Measurements from ENCODE around the gene PHAX. TPM values are rescaled to one million over a fixed set of nuclear protein-coding genes. Genes with fewer than 3 reads are reported as not detected.
"Not testable (repeated sequence)": the region's sequence is repeated elsewhere in the genome, so short reads cannot be mapped to it uniquely, and the experiment has no call there.

PHAX gene
- total RNA-seq, 6 experiments from 2014 or later = 48.2 to 70.8 (median 67.0) TPM

DNA sequence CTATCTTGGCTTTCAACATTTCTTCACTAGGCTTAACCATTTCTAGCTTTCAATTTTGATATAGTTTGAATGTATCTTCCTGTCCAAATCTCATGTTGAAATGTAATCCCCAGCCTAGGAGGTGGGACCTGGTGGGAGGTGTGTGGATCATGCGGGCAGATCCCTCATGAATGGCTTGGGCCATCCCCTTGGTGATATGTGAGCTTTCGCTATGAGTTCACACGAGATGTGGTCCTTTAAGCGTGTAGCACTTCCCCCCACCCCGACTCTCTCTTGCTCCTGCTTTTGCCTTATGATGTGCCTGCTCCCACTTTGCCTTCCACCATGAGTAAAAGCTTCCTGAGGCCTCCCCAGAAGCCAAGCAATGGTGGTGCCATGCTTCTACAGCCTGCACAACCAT lies 40.6 kb downstream of the PHAX start:
- H3K9me3 Mint-ChIP-seq = peaks cover 19% of the 10 kb centered on the region
- TF ChIP-seq, protein P1, sequence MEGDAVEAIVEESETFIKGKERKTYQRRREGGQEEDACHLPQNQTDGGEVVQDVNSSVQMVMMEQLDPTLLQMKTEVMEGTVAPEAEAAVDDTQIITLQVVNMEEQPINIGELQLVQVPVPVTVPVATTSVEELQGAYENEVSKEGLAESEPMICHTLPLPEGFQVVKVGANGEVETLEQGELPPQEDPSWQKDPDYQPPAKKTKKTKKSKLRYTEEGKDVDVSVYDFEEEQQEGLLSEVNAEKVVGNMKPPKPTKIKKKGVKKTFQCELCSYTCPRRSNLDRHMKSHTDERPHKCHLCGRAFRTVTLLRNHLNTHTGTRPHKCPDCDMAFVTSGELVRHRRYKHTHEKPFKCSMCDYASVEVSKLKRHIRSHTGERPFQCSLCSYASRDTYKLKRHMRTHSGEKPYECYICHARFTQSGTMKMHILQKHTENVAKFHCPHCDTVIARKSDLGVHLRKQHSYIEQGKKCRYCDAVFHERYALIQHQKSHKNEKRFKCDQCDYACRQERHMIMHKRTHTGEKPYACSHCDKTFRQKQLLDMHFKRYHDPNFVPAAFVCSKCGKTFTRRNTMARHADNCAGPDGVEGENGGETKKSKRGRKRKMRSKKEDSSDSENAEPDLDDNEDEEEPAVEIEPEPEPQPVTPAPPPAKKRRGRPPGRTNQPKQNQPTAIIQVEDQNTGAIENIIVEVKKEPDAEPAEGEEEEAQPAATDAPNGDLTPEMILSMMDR (IDR thresholded peaks at IDR 0.05) = no peak
- H3K4me3 Mint-ChIP-seq = no peak overlapping the region
- H3K27me3 Mint-ChIP-seq (ENCODE audit: insufficient read depth) = peaks cover 2% of the 10 kb centered on the region; the same call in 1 of the 2 replicates
- DNase-seq = no peak
- no peak overlapping the region for H3K27ac Mint-ChIP-seq
- H3K36me3 Mint-ChIP-seq (ENCODE audit: low read depth) = peaks cover 9% of the 10 kb centered on the region
- peaks cover 10% of the 10 kb centered on the region for H3K4me1 Mint-ChIP-seq (ENCODE audit: low read depth)

DNA sequence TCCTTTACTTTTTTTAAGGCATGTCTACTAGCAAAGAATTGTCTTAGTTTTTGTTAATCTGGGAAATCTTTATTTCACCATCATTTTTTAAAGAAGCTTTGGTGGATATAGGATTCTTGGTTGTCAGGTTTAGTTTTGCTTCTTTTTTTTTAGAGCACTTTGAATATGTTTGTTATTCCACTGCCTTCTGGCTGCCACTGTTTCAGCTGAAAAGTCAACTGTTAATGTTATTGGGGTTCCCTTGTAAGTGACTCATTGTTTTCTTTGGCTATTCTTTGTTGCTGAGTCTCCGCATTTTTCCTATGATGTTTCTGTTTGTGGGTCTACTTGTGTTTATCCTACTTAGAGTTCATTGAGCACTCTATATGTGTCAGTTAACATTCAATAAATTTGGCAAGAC lies 44.4 kb downstream of the PHAX start:
- no peak overlapping the region for H3K27ac Mint-ChIP-seq
- H3K9me3 Mint-ChIP-seq = peaks cover 19% of the 10 kb centered on the region
- no peak overlapping the region for H3K4me3 Mint-ChIP-seq
- H3K4me1 Mint-ChIP-seq (ENCODE audit: low read depth) = peaks cover 10% of the 10 kb centered on the region
- peaks cover 12% of the 10 kb centered on the region for H3K27me3 Mint-ChIP-seq (ENCODE audit: insufficient read depth)
- peaks cover 9% of the 10 kb centered on the region for H3K36me3 Mint-ChIP-seq (ENCODE audit: low read depth)
- peak; percentile 1 for DNase-seq
- TF ChIP-seq, protein P1 (IDR thresholded peaks at IDR 0.05) = no peak

DNA sequence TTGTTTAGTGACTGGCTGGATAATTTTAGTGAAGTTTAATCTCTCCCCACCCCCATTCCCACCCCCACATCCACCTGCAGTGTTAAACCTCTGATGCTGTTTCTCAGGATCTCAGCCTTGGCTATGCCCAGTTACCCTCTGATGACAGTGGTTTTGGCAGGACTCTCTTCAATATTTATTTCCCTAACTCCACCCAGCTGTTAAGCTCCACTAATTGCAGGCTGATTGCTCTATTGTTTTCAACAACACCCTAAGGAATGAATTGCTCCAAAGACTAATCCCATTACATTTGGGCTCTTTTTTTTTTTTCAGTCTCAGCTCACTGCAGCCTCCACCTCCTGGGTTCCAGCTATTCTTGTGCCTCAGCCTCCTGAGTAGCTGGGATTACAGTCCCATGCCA lies 46.3 kb downstream of the PHAX start:
- Mint-ChIP-seq H3K4me3 (no peak overlapping the region), H3K9me3 (peaks cover 19% of the 10 kb centered on the region), H3K27me3 (ENCODE audit: insufficient read depth) (peaks cover 10% of the 10 kb centered on the region), H3K36me3 (ENCODE audit: low read depth) (peaks cover 9% of the 10 kb centered on the region), H3K27ac (no peak overlapping the region), H3K4me1 (ENCODE audit: low read depth) (no peaks in the 10 kb centered on the region)
- DNase-seq = no peak
- TF ChIP-seq, protein P1 (IDR thresholded peaks at IDR 0.05) = no peak

DNA sequence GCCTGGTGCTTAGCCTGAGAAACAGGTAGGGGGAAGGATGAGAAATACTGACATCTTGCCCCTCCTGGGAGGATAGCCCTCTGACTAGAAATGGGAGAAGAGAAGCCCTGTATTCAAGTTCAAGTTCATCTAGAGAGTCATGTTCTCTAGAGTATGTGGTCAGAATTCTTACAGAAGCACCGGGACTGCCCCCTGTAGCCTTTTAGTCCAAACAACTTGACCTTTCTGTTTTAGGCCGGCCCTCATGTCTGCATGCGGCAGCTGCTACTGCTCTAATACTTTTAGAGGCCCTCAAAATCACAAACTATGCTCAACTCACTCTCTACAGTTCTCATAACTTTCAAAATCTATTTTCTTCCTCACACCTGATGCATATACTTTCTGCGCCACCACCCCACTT lies 47.7 kb downstream of the PHAX start:
- TF ChIP-seq, protein P1 (IDR thresholded peaks at IDR 0.05) = no peak
- no peak for DNase-seq
- Mint-ChIP-seq H3K9me3 (peaks cover 19% of the 10 kb centered on the region), H3K4me3 (no peak overlapping the region), H3K27me3 (ENCODE audit: insufficient read depth) (peaks cover 10% of the 10 kb centered on the region), H3K4me1 (ENCODE audit: low read depth) (no peaks in the 10 kb centered on the region), H3K27ac (no peak overlapping the region), H3K36me3 (ENCODE audit: low read depth) (peaks cover 9% of the 10 kb centered on the region)

DNA sequence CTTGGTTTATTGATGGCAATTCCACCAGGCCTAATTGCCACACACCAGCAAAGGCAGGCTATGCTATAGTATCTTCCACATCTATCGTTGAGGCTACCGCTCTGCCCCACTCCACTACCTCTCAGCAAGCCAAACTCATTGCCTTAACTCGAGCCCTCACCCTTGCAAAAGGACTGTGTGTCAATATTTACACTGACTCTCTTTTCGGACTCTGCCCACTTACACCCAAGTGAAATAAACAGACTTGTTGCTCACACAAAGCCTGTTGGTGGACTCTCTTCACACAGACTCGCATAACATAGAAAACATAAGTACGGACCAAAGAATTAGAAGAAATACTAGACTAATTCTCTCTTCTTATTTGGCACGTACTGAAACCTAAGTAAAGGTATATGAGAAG lies 48.3 kb downstream of the PHAX start:
- not testable (repeated sequence) for DNase-seq; H3K27ac Mint-ChIP-seq; H3K4me1 Mint-ChIP-seq (ENCODE audit: low read depth); H3K4me3 Mint-ChIP-seq; H3K27me3 Mint-ChIP-seq (ENCODE audit: insufficient read depth); H3K36me3 Mint-ChIP-seq (ENCODE audit: low read depth)
- H3K9me3 Mint-ChIP-seq = peaks cover 19% of the 10 kb centered on the region

DNA sequence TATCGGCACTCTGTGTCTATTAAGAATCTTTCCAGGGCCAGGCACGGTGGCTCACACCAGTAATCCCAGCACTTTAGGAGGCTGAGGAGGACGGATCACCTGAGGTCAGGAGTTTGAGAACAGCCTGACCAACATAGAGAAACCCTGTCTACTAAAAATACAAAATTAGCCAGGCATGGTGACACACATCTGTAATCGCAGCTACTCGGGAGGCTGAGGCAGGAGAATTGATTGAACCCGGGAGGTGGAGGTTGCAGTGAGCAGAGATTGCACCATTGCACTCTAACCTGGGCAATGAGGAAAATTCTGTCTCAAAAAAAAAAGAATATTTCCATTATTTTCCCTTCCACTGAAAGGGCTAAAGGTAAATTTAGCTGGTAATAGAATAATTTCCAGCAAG lies 49.0 kb downstream of the PHAX start:
- H3K27me3 Mint-ChIP-seq (ENCODE audit: insufficient read depth); DNase-seq; H3K4me3 Mint-ChIP-seq; H3K36me3 Mint-ChIP-seq (ENCODE audit: low read depth); H3K27ac Mint-ChIP-seq; H3K4me1 Mint-ChIP-seq (ENCODE audit: low read depth): not testable (repeated sequence)
- peaks cover 12% of the 10 kb centered on the region for H3K9me3 Mint-ChIP-seq

DNA sequence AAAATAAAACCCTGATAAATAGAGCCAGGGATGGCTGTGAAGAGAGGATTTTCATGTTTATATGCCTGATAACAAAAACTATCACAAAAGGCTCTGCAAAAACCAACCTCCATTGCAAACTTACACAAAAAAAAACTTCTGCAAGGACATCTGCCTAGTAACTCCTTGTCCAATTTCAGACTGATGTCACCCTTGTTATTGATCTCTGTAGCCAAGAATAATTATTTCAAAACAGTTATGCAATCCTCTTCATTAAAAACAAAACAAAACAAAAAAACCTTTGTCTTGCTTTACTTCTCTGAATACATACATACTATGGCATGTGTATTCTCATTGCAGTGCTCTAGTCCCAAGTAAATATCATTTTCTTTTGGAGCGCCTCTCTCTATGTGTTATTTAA lies 49.7 kb downstream of the PHAX start:
- peaks cover 10% of the 10 kb centered on the region for H3K27me3 Mint-ChIP-seq (ENCODE audit: insufficient read depth)
- no peaks in the 10 kb centered on the region for H3K4me1 Mint-ChIP-seq (ENCODE audit: low read depth)
- H3K9me3 Mint-ChIP-seq = peaks cover 5% of the 10 kb centered on the region
- H3K4me3 Mint-ChIP-seq = no peak overlapping the region
- TF ChIP-seq, protein P1 (IDR thresholded peaks at IDR 0.05) = no peak
- H3K27ac Mint-ChIP-seq = no peak overlapping the region
- peaks cover 3% of the 10 kb centered on the region for H3K36me3 Mint-ChIP-seq (ENCODE audit: low read depth)
- DNase-seq = no peak

Data from HFFc6 (cell line).